WTC11 (cell line): ENCODE results near the gene RABEP1.

Source experiments
- GABPB1 ChIP-seq: sonication (generic); formaldehyde crosslinking; IDR thresholded peaks from 2 replicates; pipeline ENCODE4 v1.8.1; 2023; ENCODE audit warnings: mild to moderate bottlenecking, missing genetic modification reagents
- RELA ChIP-seq: sonication (generic); formaldehyde crosslinking; IDR thresholded peaks from 2 replicates; pipeline ENCODE4 v1.8.1; 2022; ENCODE audit warnings: missing genetic modification reagents, mild to moderate bottlenecking, borderline replicate concordance
- SMAD4 ChIP-seq: sonication (generic); formaldehyde crosslinking; IDR thresholded peaks from 2 replicates; pipeline ENCODE4 v1.8.0; 2022; ENCODE audit warnings: mild to moderate bottlenecking, missing genetic modification reagents
- TF ChIP-seq, protein P1 (sequence below): fragments of 200-600 bp; IDR thresholded peaks from 2 replicates; pipeline ENCODE4 v1.8.0; 2022; ENCODE audit warnings: antibody characterized with exemption

DNA sequence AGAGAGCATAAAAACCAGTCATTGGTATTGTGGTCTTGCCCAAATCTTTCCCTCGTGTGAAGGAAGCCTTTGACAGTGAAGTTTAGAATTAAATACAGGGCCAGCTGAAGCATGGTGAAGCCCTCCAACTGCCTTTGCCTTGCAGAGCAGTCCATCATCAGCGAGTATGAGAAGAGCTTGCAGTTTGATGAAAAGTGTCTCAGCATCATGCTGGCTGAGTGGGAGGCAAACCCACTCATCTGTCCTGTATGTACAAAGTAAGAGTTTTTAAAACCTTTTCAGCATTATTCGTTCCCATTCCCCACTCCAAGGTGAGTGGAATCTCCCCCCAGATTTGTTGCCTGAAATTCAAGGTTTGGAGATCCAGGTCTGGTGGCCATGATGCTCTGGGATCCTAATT lies 143.7 kb downstream of the RABEP1 start:
- TF ChIP-seq SMAD4 (CRISPR knock-in tag) (no peak), GABPB1 (CRISPR knock-in tag) (no peak), RELA (CRISPR knock-in tag) (no peak)
- TF ChIP-seq, protein P1, sequence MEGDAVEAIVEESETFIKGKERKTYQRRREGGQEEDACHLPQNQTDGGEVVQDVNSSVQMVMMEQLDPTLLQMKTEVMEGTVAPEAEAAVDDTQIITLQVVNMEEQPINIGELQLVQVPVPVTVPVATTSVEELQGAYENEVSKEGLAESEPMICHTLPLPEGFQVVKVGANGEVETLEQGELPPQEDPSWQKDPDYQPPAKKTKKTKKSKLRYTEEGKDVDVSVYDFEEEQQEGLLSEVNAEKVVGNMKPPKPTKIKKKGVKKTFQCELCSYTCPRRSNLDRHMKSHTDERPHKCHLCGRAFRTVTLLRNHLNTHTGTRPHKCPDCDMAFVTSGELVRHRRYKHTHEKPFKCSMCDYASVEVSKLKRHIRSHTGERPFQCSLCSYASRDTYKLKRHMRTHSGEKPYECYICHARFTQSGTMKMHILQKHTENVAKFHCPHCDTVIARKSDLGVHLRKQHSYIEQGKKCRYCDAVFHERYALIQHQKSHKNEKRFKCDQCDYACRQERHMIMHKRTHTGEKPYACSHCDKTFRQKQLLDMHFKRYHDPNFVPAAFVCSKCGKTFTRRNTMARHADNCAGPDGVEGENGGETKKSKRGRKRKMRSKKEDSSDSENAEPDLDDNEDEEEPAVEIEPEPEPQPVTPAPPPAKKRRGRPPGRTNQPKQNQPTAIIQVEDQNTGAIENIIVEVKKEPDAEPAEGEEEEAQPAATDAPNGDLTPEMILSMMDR = no peak
